Mesenchymal stem cell (in vitro differentiated cells and primary cell): Measurements from ENCODE around the gene PLEKHA8.

Experiments used
- DNase-seq: peaks from one replicate; pipeline ENCODE4 v3.0.0-alpha.2; 2013
- H2AFZ ChIP-seq: one replicate; pipeline ENCODE4 v1.6.1; 2013; ENCODE audit warnings: low read depth, mild to moderate bottlenecking, control low read depth, inconsistent platforms, low read length, moderate library complexity
- H2AK5ac ChIP-seq: 2 replicates; pipeline ENCODE4 v1.6.1; 2013; ENCODE audit warnings: low read length, moderate library complexity, mild to moderate bottlenecking, inconsistent platforms; ENCODE audit not compliant: severe bottlenecking
- H2BK120ac ChIP-seq: one replicate; pipeline ENCODE4 v1.6.1; 2013; ENCODE audit warnings: low read depth, mild to moderate bottlenecking, inconsistent platforms, low read length, moderate library complexity
- H2BK12ac ChIP-seq, 2 experiments: one replicate each; pipeline ENCODE4 v1.6.1; 2013; ENCODE audit warnings: inconsistent platforms in 2 of 2, low read length in 2 of 2, mild to moderate bottlenecking in 2 of 2, moderate library complexity in 2 of 2, control low read depth in 1 of 2
- H2BK15ac ChIP-seq: one replicate; pipeline ENCODE4 v1.6.1; 2013; ENCODE audit warnings: mild to moderate bottlenecking, low read depth, inconsistent platforms; ENCODE audit not compliant: poor library complexity, severe bottlenecking
- H2BK5ac ChIP-seq: 2 replicates; pipeline ENCODE4 v1.6.1; 2013; ENCODE audit warnings: low read depth, mild to moderate bottlenecking, low read length, control low read depth, inconsistent platforms; ENCODE audit not compliant: poor library complexity, severe bottlenecking
- H3K14ac ChIP-seq, 2 experiments: one replicate each; pipeline ENCODE4 v1.6.1; 2013; ENCODE audit warnings: inconsistent platforms in 2 of 2, low read length in 2 of 2, control low read depth in 1 of 2, mild to moderate bottlenecking in 1 of 2, moderate library complexity in 1 of 2
- H3K18ac ChIP-seq, 2 experiments: one replicate each; pipeline ENCODE4 v1.6.1; 2013; ENCODE audit warnings: inconsistent platforms in 2 of 2, low read length in 2 of 2, control low read depth in 1 of 2, low read depth in 1 of 2, mild to moderate bottlenecking in 1 of 2
- H3K23ac ChIP-seq, 2 experiments: one replicate each; pipeline ENCODE4 v1.6.1; 2013; ENCODE audit warnings: inconsistent platforms in 2 of 2, low read length in 2 of 2, mild to moderate bottlenecking in 2 of 2, moderate library complexity in 2 of 2, control low read depth in 1 of 2
- H3K27ac ChIP-seq: 2 replicates; pipeline ENCODE4 v1.5.1; 2013; ENCODE audit warnings: mild to moderate bottlenecking, moderate library complexity, low read length, control low read depth, inconsistent platforms; ENCODE audit not compliant: poor library complexity, severe bottlenecking
- H3K27me3 ChIP-seq, 2 experiments: 2 replicates each; pipeline versions ENCODE4 v1.6.1 to v1.7.0; 2013; ENCODE audit warnings: low read length in 2 of 2, mild to moderate bottlenecking in 2 of 2, moderate library complexity in 2 of 2, control low read depth in 1 of 2, inconsistent platforms in 1 of 2; ENCODE audit not compliant: control insufficient read depth in 1 of 2, insufficient read depth in 1 of 2
- H3K36me3 ChIP-seq, 2 experiments: 2 replicates each; pipeline versions ENCODE4 v1.6.1 to v1.7.0; 2013; ENCODE audit warnings: low read length in 2 of 2, control low read depth in 1 of 2, inconsistent platforms in 1 of 2, low read depth in 1 of 2, mild to moderate bottlenecking in 1 of 2; ENCODE audit not compliant: insufficient read depth in 2 of 2, control insufficient read depth in 1 of 2
- H3K4ac ChIP-seq, 2 experiments: one replicate each; pipeline ENCODE4 v1.6.1; 2013; ENCODE audit warnings: inconsistent platforms in 2 of 2, low read length in 2 of 2, mild to moderate bottlenecking in 2 of 2, moderate library complexity in 2 of 2, control low read depth in 1 of 2, low read depth in 1 of 2
- H3K4me1 ChIP-seq: 2 replicates; pipeline ENCODE4 v1.6.1; 2013; ENCODE audit warnings: low read depth, low read length, control low read depth; ENCODE audit not compliant: control insufficient read depth, insufficient read depth
- H3K4me2 ChIP-seq: 2 replicates; pipeline ENCODE4 v1.6.1; 2013; ENCODE audit warnings: low read length, mild to moderate bottlenecking, inconsistent platforms; ENCODE audit not compliant: poor library complexity, severe bottlenecking
- H3K4me3 ChIP-seq, 2 experiments: 2 replicates each; pipeline versions ENCODE4 v1.5.1 to v1.7.0; 2013; ENCODE audit warnings: low read length in 2 of 2, mild to moderate bottlenecking in 2 of 2, control low read depth in 1 of 2, low read depth in 1 of 2; ENCODE audit not compliant: insufficient read depth in 1 of 2
- H3K79me1 ChIP-seq: replicated peaks from 2 replicates; pipeline ENCODE4 v1.6.1; 2013; ENCODE audit warnings: mild to moderate bottlenecking, control low read depth, low read length, inconsistent platforms; ENCODE audit not compliant: poor library complexity, severe bottlenecking
- H3K9ac ChIP-seq: 2 replicates; pipeline ENCODE4 v1.7.0; 2013; ENCODE audit warnings: mild to moderate bottlenecking, low read length, moderate library complexity
- H3K9me3 ChIP-seq: 2 replicates; pipeline ENCODE4 v1.7.0; 2013; ENCODE audit warnings: mild to moderate bottlenecking, low read length; ENCODE audit not compliant: control insufficient read depth
- H4K8ac ChIP-seq: one replicate; pipeline ENCODE4 v1.6.1; 2013; ENCODE audit warnings: inconsistent platforms, mild to moderate bottlenecking, low read length, moderate library complexity
- H4K91ac ChIP-seq: one replicate; pipeline ENCODE4 v1.6.1; 2013; ENCODE audit warnings: mild to moderate bottlenecking, low read length, inconsistent platforms
- WGBS: methylation state at CpG from one replicate; pipeline ENCODE4 v1.1.7; 2013; ENCODE audit warnings: mixed read lengths; 5-methylcytosine and 5-hydroxymethylcytosine counted together

Gene PLEKHA8

GRCh38 chr7:30169579-30169978, 141.4 kb downstream of the PLEKHA8 start:
- Histone ChIP-seq H2AFZ (no peak overlapping the region), H3K9me3 (no peaks in the 10 kb centered on the region), H3K9ac (peak overlapping the region; percentile 68), H3K18ac (no peak overlapping the region), H3K4me3 (peak overlapping the region in 1 of 2 experiments; percentile 54), H3K4me1 (peaks cover 18% of the 10 kb centered on the region), H2AK5ac (no peak overlapping the region), H3K23ac (no peak overlapping the region), H3K4ac (no peak overlapping the region), H2BK12ac (no peak overlapping the region), H2BK15ac (no peak overlapping the region), H3K36me3 (peaks cover 0 to 5% of the 10 kb centered on the region in 2 experiments), H4K91ac (no peak overlapping the region), H3K79me1 (no peaks in the 10 kb centered on the region), H3K27ac (no peak overlapping the region), H3K27me3 (peaks cover 0 to 7% of the 10 kb centered on the region in 2 experiments), H2BK120ac (no peak overlapping the region), H3K14ac (no peak overlapping the region), H2BK5ac (no peak overlapping the region), H4K8ac (no peak overlapping the region), H3K4me2 (no peak overlapping the region)
- no peak for DNase-seq
- WGBS = 88% methylated on average over 2 of the region's 2 CpGs

DNA sequence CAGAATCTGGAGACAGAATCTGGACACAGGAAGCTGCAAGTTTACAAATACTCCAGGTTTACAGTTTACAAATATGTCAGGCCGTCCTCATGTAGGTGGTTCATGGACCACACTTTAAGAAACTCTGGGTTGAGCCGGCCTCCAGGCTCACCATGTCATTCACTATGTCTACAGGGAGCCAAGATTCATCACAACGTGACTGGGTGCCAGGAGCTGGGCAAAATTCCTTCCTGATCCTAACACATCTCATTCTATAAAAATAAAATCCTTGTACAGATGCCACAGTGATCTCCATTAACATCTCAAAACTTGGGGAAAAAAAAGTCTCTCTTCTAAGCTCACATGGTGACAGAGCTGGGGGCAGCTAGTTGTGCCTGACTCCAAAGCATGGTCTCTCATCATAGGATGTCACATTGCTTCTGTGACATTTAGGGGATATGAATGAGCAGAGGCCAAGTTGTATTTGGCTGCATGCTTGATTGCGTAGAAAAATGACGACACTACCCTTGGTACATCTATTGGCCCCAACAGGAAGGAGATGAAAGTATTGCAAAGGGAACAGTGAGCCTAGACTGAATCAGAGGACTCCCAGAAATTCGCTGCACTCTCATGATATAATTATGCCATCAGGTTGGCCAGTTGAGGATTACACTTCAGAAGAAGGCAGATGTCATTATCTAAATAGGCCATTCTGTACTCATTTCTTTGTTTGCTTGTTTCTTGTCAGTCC, 142.4 kb downstream of the PLEKHA8 start:
- no peak for DNase-seq
- H3K36me3 ChIP-seq = peaks cover 0 to 5% of the 10 kb centered on the region in 2 experiments
- no peak overlapping the region for H2BK12ac ChIP-seq
- no peak overlapping the region for H3K14ac ChIP-seq
- no peak overlapping the region for H3K4me2 ChIP-seq
- H2AK5ac ChIP-seq = no peak overlapping the region
- no peak overlapping the region for H3K4ac ChIP-seq
- H3K4me1 ChIP-seq = peaks cover 18% of the 10 kb centered on the region
- H4K8ac ChIP-seq = no peak overlapping the region
- H2BK15ac ChIP-seq = no peak overlapping the region
- no peaks in the 10 kb centered on the region for H3K79me1 ChIP-seq
- no peak overlapping the region for H2BK120ac ChIP-seq
- H4K91ac ChIP-seq = no peak overlapping the region
- H3K4me3 ChIP-seq = no peak overlapping the region
- peaks cover 0 to 7% of the 10 kb centered on the region in 2 experiments for H3K27me3 ChIP-seq
- no peaks in the 10 kb centered on the region for H3K9me3 ChIP-seq
- WGBS = 66% methylated on average over 6 of the region's 6 CpGs
- H2AFZ ChIP-seq = no peak overlapping the region
- no peak overlapping the region for H3K9ac ChIP-seq
- no peak overlapping the region for H3K18ac ChIP-seq
- no peak overlapping the region for H3K23ac ChIP-seq
- H3K27ac ChIP-seq = no peak overlapping the region
- no peak overlapping the region for H2BK5ac ChIP-seq

GRCh38 chr7:30171766-30172447, 143.7 kb downstream of the PLEKHA8 start:
- H3K27me3 ChIP-seq = peaks cover 0 to 7% of the 10 kb centered on the region in 2 experiments
- H4K8ac ChIP-seq = no peak overlapping the region
- no peaks in the 10 kb centered on the region for H3K36me3 ChIP-seq
- no peak overlapping the region for H2AFZ ChIP-seq
- H2BK12ac ChIP-seq = no peak overlapping the region
- H2AK5ac ChIP-seq = no peak overlapping the region
- no peak overlapping the region for H2BK15ac ChIP-seq
- no peak overlapping the region for H4K91ac ChIP-seq
- no peak overlapping the region for H3K27ac ChIP-seq
- H2BK120ac ChIP-seq = no peak overlapping the region
- H3K4me2 ChIP-seq = no peak overlapping the region
- no peak overlapping the region for H3K14ac ChIP-seq
- H3K79me1 ChIP-seq = no peaks in the 10 kb centered on the region
- no peak overlapping the region for H2BK5ac ChIP-seq
- peak overlapping the region; percentile 22 for H3K9ac ChIP-seq
- 72% methylated on average over 9 of the region's 9 CpGs for WGBS
- H3K4me1 ChIP-seq = peaks cover 18% of the 10 kb centered on the region
- H3K23ac ChIP-seq = no peak overlapping the region
- H3K4ac ChIP-seq = no peak overlapping the region
- DNase-seq = peak; percentile 19
- H3K4me3 ChIP-seq = no peak overlapping the region
- H3K18ac ChIP-seq = no peak overlapping the region
- no peaks in the 10 kb centered on the region for H3K9me3 ChIP-seq

DNA sequence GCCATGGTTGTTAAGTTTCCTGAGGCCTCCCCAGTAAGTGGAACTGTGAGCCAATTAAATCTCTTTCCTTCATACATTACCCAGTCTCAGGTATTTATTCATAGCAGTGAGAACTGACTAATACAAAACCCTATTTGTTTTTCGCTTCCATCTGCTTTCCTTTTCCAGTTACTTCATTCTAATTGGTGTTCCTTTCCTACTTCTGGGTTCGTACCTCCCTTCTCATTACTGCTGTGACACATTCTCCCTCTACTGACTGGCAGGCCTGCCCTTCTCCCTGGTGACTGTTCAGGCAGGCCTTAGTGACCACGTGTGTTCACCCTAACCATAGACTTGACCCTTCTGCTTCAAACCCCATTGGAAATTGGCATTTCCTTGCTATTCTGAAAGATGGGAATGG, 144.2 kb downstream of the PLEKHA8 start:
- WGBS = 85% methylated on average over 3 of the region's 3 CpGs
- Histone ChIP-seq H2BK120ac (no peak overlapping the region), H3K27ac (peak overlapping the region; percentile 22), H3K14ac (no peak overlapping the region), H3K9me3 (no peaks in the 10 kb centered on the region), H3K36me3 (no peaks in the 10 kb centered on the region), H2BK12ac (no peak overlapping the region), H3K4me1 (peaks cover 18% of the 10 kb centered on the region), H3K23ac (no peak overlapping the region), H2AFZ (no peak overlapping the region), H3K9ac (peak overlapping the region; percentile 22), H2AK5ac (no peak overlapping the region), H3K4ac (no peak overlapping the region), H3K4me3 (no peak overlapping the region), H2BK5ac (no peak overlapping the region), H3K4me2 (no peak overlapping the region), H3K18ac (no peak overlapping the region), H2BK15ac (no peak overlapping the region), H4K91ac (no peak overlapping the region), H4K8ac (no peak overlapping the region), H3K79me1 (no peaks in the 10 kb centered on the region), H3K27me3 (peaks cover 0 to 7% of the 10 kb centered on the region in 2 experiments)
- no peak for DNase-seq
